H9 (cell line): Measurements from ENCODE around the gene SH3BGRL3. TPM values are rescaled to one million over a fixed set of nuclear protein-coding genes. Genes with fewer than 3 reads are reported as not detected.

Experiments used
- DNase-seq: peaks from one replicate; pipeline ENCODE4 v3.0.0-alpha.2; 2017
- H2AFZ ChIP-seq: one replicate; pipeline ENCODE4 v1.6.1; 2013; ENCODE audit warnings: mild to moderate bottlenecking, low read length, control low read depth, moderate library complexity
- H2AK5ac ChIP-seq: 2 replicates; pipeline ENCODE4 v1.6.1; 2013; ENCODE audit warnings: low read length, control low read depth, mixed read lengths; ENCODE audit not compliant: insufficient read length
- H2BK120ac ChIP-seq: one replicate; pipeline ENCODE4 v1.6.1; 2013; ENCODE audit warnings: low read depth, mild to moderate bottlenecking, low read length, control low read depth, inconsistent platforms; ENCODE audit not compliant: poor library complexity, severe bottlenecking
- H2BK12ac ChIP-seq: 2 replicates; pipeline ENCODE4 v1.6.1; 2013; ENCODE audit warnings: low read length, control low read depth, mixed read lengths, low read depth; ENCODE audit not compliant: insufficient read length
- H2BK15ac ChIP-seq: 2 replicates; pipeline ENCODE4 v1.6.1; 2013; ENCODE audit warnings: low read depth, low read length, control low read depth
- H2BK20ac ChIP-seq: one replicate; pipeline ENCODE4 v1.6.1; 2013; ENCODE audit warnings: low read depth, mild to moderate bottlenecking, low read length, control low read depth, inconsistent platforms; ENCODE audit not compliant: poor library complexity, severe bottlenecking
- H2BK5ac ChIP-seq: 2 replicates; pipeline ENCODE4 v1.6.1; 2013; ENCODE audit warnings: low read length, control low read depth, mixed read lengths; ENCODE audit not compliant: insufficient read length
- H3K14ac ChIP-seq: 2 replicates; pipeline ENCODE4 v1.6.1; 2013; ENCODE audit warnings: low read length, control low read depth; ENCODE audit not compliant: insufficient read depth
- H3K18ac ChIP-seq: 2 replicates; pipeline ENCODE4 v1.6.1; 2013; ENCODE audit warnings: low read depth, mild to moderate bottlenecking, mixed read lengths, low read length, control low read depth; ENCODE audit not compliant: insufficient read length
- H3K23ac ChIP-seq: 2 replicates; pipeline ENCODE4 v1.6.1; 2013; ENCODE audit warnings: low read length, control low read depth, mixed read lengths, low read depth; ENCODE audit not compliant: insufficient read length
- H3K23me2 ChIP-seq: 2 replicates; pipeline ENCODE4 v1.6.1; 2013; ENCODE audit warnings: low read depth, mild to moderate bottlenecking, mixed read lengths, low read length, control low read depth; ENCODE audit not compliant: insufficient read length, poor library complexity, severe bottlenecking
- H3K27ac ChIP-seq: 2 replicates; pipeline ENCODE4 v1.5.1; 2013; ENCODE audit warnings: low read length, control low read depth, mixed read lengths, low read depth; ENCODE audit not compliant: insufficient read length
- H3K27me3 ChIP-seq: 2 replicates; pipeline ENCODE4 v1.6.1; 2013; ENCODE audit warnings: low read length, control low read depth, inconsistent platforms; ENCODE audit not compliant: insufficient read depth
- H3K4ac ChIP-seq: 2 replicates; pipeline ENCODE4 v1.6.1; 2013; ENCODE audit warnings: low read depth, mild to moderate bottlenecking, control low read depth, inconsistent platforms, low read length, moderate library complexity
- H3K4me1 ChIP-seq: 2 replicates; pipeline ENCODE4 v1.6.1; 2013; ENCODE audit warnings: low read length, control low read depth, inconsistent platforms; ENCODE audit not compliant: insufficient read depth
- H3K4me2 ChIP-seq: 2 replicates; pipeline ENCODE4 v1.6.1; 2013; ENCODE audit warnings: low read length, control low read depth, mixed read lengths; ENCODE audit not compliant: insufficient read length, insufficient read depth
- H3K56ac ChIP-seq: 2 replicates; pipeline ENCODE4 v1.6.1; 2013; ENCODE audit warnings: low read depth, mild to moderate bottlenecking, mixed read lengths, low read length, control low read depth; ENCODE audit not compliant: insufficient read length
- H3K79me1 ChIP-seq: 2 replicates; pipeline ENCODE4 v1.6.1; 2013; ENCODE audit warnings: low read depth, mild to moderate bottlenecking, moderate library complexity, low read length, control low read depth, inconsistent platforms; ENCODE audit not compliant: insufficient read depth, poor library complexity, severe bottlenecking
- H3K79me2 ChIP-seq: 2 replicates; pipeline ENCODE4 v1.6.1; 2013; ENCODE audit warnings: low read length, control low read depth, inconsistent platforms; ENCODE audit not compliant: insufficient read depth
- H3K9ac ChIP-seq: 2 replicates; pipeline ENCODE4 v1.6.1; 2013; ENCODE audit warnings: low read length, control low read depth, mixed read lengths; ENCODE audit not compliant: insufficient read length; ENCODE audit errors: extremely low read depth
- H3K9me3 ChIP-seq: one replicate; pipeline ENCODE4 v1.6.1; 2013; ENCODE audit warnings: low read depth, low read length, inconsistent platforms; ENCODE audit not compliant: control insufficient read depth
- H3T11ph ChIP-seq: one replicate; pipeline ENCODE4 v1.6.1; 2013; ENCODE audit warnings: mild to moderate bottlenecking, low read length, control low read depth, inconsistent platforms
- H4K20me1 ChIP-seq: one replicate; pipeline ENCODE4 v1.6.1; 2013; ENCODE audit not compliant: control insufficient read depth, insufficient read length, insufficient read depth
- H4K5ac ChIP-seq: 2 replicates; pipeline ENCODE4 v1.6.1; 2013; ENCODE audit warnings: low read depth, mild to moderate bottlenecking, mixed read lengths, low read length, control low read depth; ENCODE audit not compliant: insufficient read length
- H4K8ac ChIP-seq: replicated peaks from 2 replicates; pipeline ENCODE4 v1.6.1; 2013; ENCODE audit warnings: low read length, control low read depth, mixed read lengths, low read depth; ENCODE audit not compliant: insufficient read length
- H4K91ac ChIP-seq: 2 replicates; pipeline ENCODE4 v1.6.1; 2013; ENCODE audit warnings: low read depth, mild to moderate bottlenecking, moderate library complexity, mixed read lengths, low read length, control low read depth; ENCODE audit not compliant: insufficient read length
- H3K27ac Mint-ChIP-seq, 3 experiments: 2 replicates in 2 of 3; 3 replicates in 1 of 3; pipeline ENCODE4 v1.8.0; 2020 to 2021; ENCODE audit warnings: mixed read lengths in 3 of 3, mild to moderate bottlenecking in 1 of 3, moderate library complexity in 1 of 3
- H3K27me3 Mint-ChIP-seq: 2 replicates; pipeline ENCODE4 v1.8.0; 2021; ENCODE audit warnings: low read depth, mild to moderate bottlenecking, moderate library complexity, mixed read lengths
- H3K36me3 Mint-ChIP-seq, 3 experiments: 2 replicates in 2 of 3; 3 replicates in 1 of 3; pipeline ENCODE4 v1.8.0; 2020 to 2021; ENCODE audit warnings: low read depth in 3 of 3, mixed read lengths in 3 of 3; ENCODE audit not compliant: insufficient read depth in 1 of 3
- H3K4me1 Mint-ChIP-seq, 2 experiments: 2 replicates each; pipeline ENCODE4 v1.8.0; 2020; ENCODE audit warnings: mixed read lengths in 2 of 2
- H3K4me3 Mint-ChIP-seq, 2 experiments: 2 replicates in 1 of 2; 3 replicates in 1 of 2; pipeline ENCODE4 v1.8.0; 2020 to 2021; ENCODE audit warnings: mild to moderate bottlenecking in 2 of 2, mixed read lengths in 2 of 2, moderate library complexity in 1 of 2
- H3K9me3 Mint-ChIP-seq, 2 experiments: 2 replicates in 1 of 2; 3 replicates in 1 of 2; pipeline ENCODE4 v1.8.0; 2020; ENCODE audit warnings: mild to moderate bottlenecking in 2 of 2, mixed read lengths in 2 of 2, moderate library complexity in 1 of 2
- CTCF ChIP-seq: fragments of 200-600 bp; sonication (generic); conservative IDR thresholded peaks from 3 replicates; pipeline ENCODE4 v1.8.0; 2021; ENCODE audit warnings: antibody characterized with exemption, mild to moderate bottlenecking
- WGBS: extraction: QIAGEN DNeasy Blood & Tissue Kit; methylation state at CpG from one replicate; pipeline ENCODE4 v1.1.7; 2013; ENCODE audit warnings: missing lambda C conversion rate, low lambda C conversion rate, mixed read lengths; ENCODE audit not compliant: insufficient read length; ENCODE audit errors: extremely low coverage; 5-methylcytosine and 5-hydroxymethylcytosine counted together
- total RNA-seq: library from RNA; stranded (reverse); gene quantifications from 2 replicates; pipeline ENCODE4 v1.2.1, GENCODE V29; 2021

The SH3BGRL3 gene
- total RNA-seq, 1 experiment from 2014 or later, result 86.3 TPM

- no peaks in the 10 kb centered on the region for H3K4me1 ChIP-seq
- H2BK20ac ChIP-seq, result no peak overlapping the region
- H2BK120ac ChIP-seq, result no peak overlapping the region
- H2BK5ac ChIP-seq, result no peak overlapping the region
- H3K4me2 ChIP-seq, result no peak overlapping the region
- no peaks in the 10 kb centered on the region for H3K23me2 ChIP-seq
- no peak overlapping the region for H3K9ac ChIP-seq
- peaks cover 34 to 50% of the 10 kb centered on the region in 2 experiments for H3K4me1 Mint-ChIP-seq
- H4K5ac ChIP-seq, result no peak overlapping the region
- no peak overlapping the region for H3K4ac ChIP-seq
- no peaks in the 10 kb centered on the region for H3K79me1 ChIP-seq
- H3K27me3 Mint-ChIP-seq, result peaks cover 1% of the 10 kb centered on the region; the same call in 1 of the 2 replicates
- no CpG with 5 or more reads among the region's 2 CpGs for WGBS
- no peak overlapping the region for H3K23ac ChIP-seq
- no peaks in the 10 kb centered on the region for H4K20me1 ChIP-seq
- no peak overlapping the region for H2AK5ac ChIP-seq
- no peaks in the 10 kb centered on the region for H3K9me3 ChIP-seq
- peak overlapping the region; percentile 0 to 78 (median 68); a peak in 4 of 7 replicates for H3K27ac Mint-ChIP-seq
- no peak for TF ChIP-seq CTCF
- no peak overlapping the region for H3K18ac ChIP-seq
- no peak overlapping the region for H4K91ac ChIP-seq
- no peaks in the 10 kb centered on the region for H3K9me3 Mint-ChIP-seq
- no peak overlapping the region for H2BK12ac ChIP-seq
- no peaks in the 10 kb centered on the region for H3K79me2 ChIP-seq
- H3K36me3 Mint-ChIP-seq, result peaks cover 3 to 11% (median 3%) of the 10 kb centered on the region in 3 experiments; a peak in 6 of 7 replicates
- H3K27me3 ChIP-seq, result no peaks in the 10 kb centered on the region
- no peak overlapping the region for H3K27ac ChIP-seq
- no peak overlapping the region for H4K8ac ChIP-seq
- no peak for DNase-seq
- H3K56ac ChIP-seq, result no peak overlapping the region
- no peak overlapping the region for H2AFZ ChIP-seq
- H2BK15ac ChIP-seq, result no peak overlapping the region
- no peak overlapping the region for H3K14ac ChIP-seq
- peak overlapping the region in 1 of 2 experiments; percentile 11; a peak in 1 of 5 replicates for H3K4me3 Mint-ChIP-seq
- no peak overlapping the region for H3T11ph ChIP-seq
These were observed 37.3 kb downstream of the SH3BGRL3 start for GRCh38 chr1:26317146-26317545.
